SK-N-SH (cell line): Measurements from ENCODE around the gene GABRA6. TPM values are rescaled to one million over a fixed set of nuclear protein-coding genes. Genes with fewer than 3 reads are reported as not detected.

Experiments
- CTCF ChIA-PET: fragments of 300-600, 350-600 bp; formaldehyde crosslinking; extraction: SDS; loops from one replicate; lab custom pipeline; 2021; lab: Yijun Ruan, JAX
- POLR2A ChIA-PET: fragments of 350-600 bp; sonication (Branson Sonifier 250); formaldehyde crosslinking; extraction: SDS; loops from one replicate; lab custom pipeline; 2020; ENCODE audit warnings: antibody characterized with exemption, inconsistent platforms; lab: Yijun Ruan, JAX
- DNase-seq: peaks from one replicate; pipeline ENCODE4 v3.0.0; 2012
- H2AFZ ChIP-seq: fragments of 200-600 bp; sonication (generic); 2 replicates; pipeline ENCODE4 v1.8.1; 2016; ENCODE audit warnings: antibody characterized with exemption, mild to moderate bottlenecking, low read depth
- H3F3A ChIP-seq: fragments of 200-600 bp; sonication (generic); replicated peaks from 2 replicates; pipeline ENCODE3; 2016; ENCODE audit warnings: antibody characterized with exemption, mild to moderate bottlenecking; ENCODE audit not compliant: insufficient read depth
- H3K27ac ChIP-seq, 2 experiments: fragments of 200-500 bp in 1 of 2; fragments of 200-600 bp in 1 of 2; sonication (Bioruptor generic) in 1 of 2; sonication (generic), shearing (Covaris generic) in 1 of 2; 2 replicates each; pipeline versions ENCODE4 v1.5.1 to v1.6.1; 2014 to 2016; ENCODE audit warnings: low read depth in 2 of 2, inconsistent platforms in 1 of 2, low read length in 1 of 2, mild to moderate bottlenecking in 1 of 2, mixed read lengths in 1 of 2
- H3K27me3 ChIP-seq: fragments of 200-600 bp; sonication (generic), shearing (Covaris generic); 2 replicates; pipeline ENCODE4 v1.6.1; 2016; ENCODE audit warnings: mixed run types; ENCODE audit not compliant: insufficient read depth
- H3K36me3 ChIP-seq, 2 experiments: fragments of 200-500 bp in 1 of 2; fragments of 200-600 bp in 1 of 2; sonication (Bioruptor generic) in 1 of 2; sonication (generic) in 1 of 2; replicated peaks in 1 of 2; 2 replicates each; pipeline versions ENCODE3 to v1.5.1; 2014 to 2016; ENCODE audit warnings: low read length in 1 of 2, mild to moderate bottlenecking in 1 of 2; ENCODE audit not compliant: insufficient read depth in 2 of 2, control insufficient read depth in 1 of 2
- H3K4me1 ChIP-seq, 2 experiments: fragments of 200-500 bp in 1 of 2; fragments of 200-600 bp in 1 of 2; sonication (Bioruptor generic) in 1 of 2; sonication (generic), shearing (Covaris generic) in 1 of 2; 2 replicates each; pipeline versions ENCODE4 v1.5.1 to v1.6.1; 2014 to 2016; ENCODE audit warnings: low read depth in 1 of 2, low read length in 1 of 2, mixed run types in 1 of 2; ENCODE audit not compliant: insufficient read depth in 2 of 2, control insufficient read depth in 1 of 2
- H3K4me2 ChIP-seq: fragments of 200-600 bp; sonication (generic), shearing (Covaris generic); 2 replicates; pipeline ENCODE4 v1.6.1; 2017; ENCODE audit warnings: mixed run types
- H3K4me3 ChIP-seq, 2 experiments: fragments of 200-500 bp in 1 of 2; fragments of 200-600 bp in 1 of 2; sonication (Bioruptor generic) in 1 of 2; sonication (generic), shearing (Covaris generic) in 1 of 2; 2 replicates each; pipeline versions ENCODE4 v1.5.1 to v1.8.1; 2014 to 2016; ENCODE audit warnings: low read depth in 2 of 2, inconsistent platforms in 1 of 2, low read length in 1 of 2, mild to moderate bottlenecking in 1 of 2, mixed read lengths in 1 of 2, moderate library complexity in 1 of 2
- H3K79me2 ChIP-seq: fragments of 200-600 bp; sonication (generic); 2 replicates; pipeline ENCODE4 v1.8.1; 2017; ENCODE audit warnings: mild to moderate bottlenecking; ENCODE audit not compliant: insufficient read depth
- H3K9ac ChIP-seq: fragments of 200-600 bp; sonication (generic); 2 replicates; pipeline ENCODE4 v1.6.1; 2017; ENCODE audit warnings: mixed run types
- H3K9me2 ChIP-seq: fragments of 200-600 bp; sonication (generic); 2 replicates; pipeline ENCODE4 v1.6.1; 2017; ENCODE audit warnings: mixed run types
- H3K9me3 ChIP-seq: fragments of 200-600 bp; sonication (generic); 2 replicates; pipeline ENCODE4 v1.6.1; 2017; ENCODE audit warnings: mixed run types, mild to moderate bottlenecking, moderate library complexity
- H4K20me1 ChIP-seq: fragments of 200-600 bp; sonication (generic); 2 replicates; pipeline ENCODE4 v1.6.1; 2017; ENCODE audit warnings: mild to moderate bottlenecking, mixed run types; ENCODE audit not compliant: insufficient read depth
- CHD2 ChIP-seq: fragments of 150-350 bp; IDR thresholded peaks from 2 replicates; pipeline ENCODE4 v1.6.1; 2018; ENCODE audit warnings: low read length; ENCODE audit not compliant: partially characterized antibody
- CTCF ChIP-seq: fragments of 200-600 bp; sonication (generic); IDR thresholded peaks from 2 replicates; pipeline ENCODE4 v1.6.1; 2017; ENCODE audit warnings: antibody characterized with exemption, mild to moderate bottlenecking, moderate library complexity
- ELF1 ChIP-seq: IDR thresholded peaks from 2 replicates; pipeline ENCODE4 v1.4.0; 2012
- EP300 ChIP-seq, 2 experiments: IDR thresholded peaks; 2 replicates each; pipeline versions ENCODE4 v1.4.0 to v1.6.1; 2012; ENCODE audit warnings: borderline replicate concordance in 1 of 2, low read depth in 1 of 2, low read length in 1 of 2
- FOSL2 ChIP-seq: IDR thresholded peaks from 2 replicates; pipeline ENCODE4 v1.4.0; 2012; ENCODE audit warnings: low read depth, mild to moderate bottlenecking, moderate library complexity, borderline replicate concordance
- GABPA ChIP-seq: IDR thresholded peaks from 2 replicates; pipeline ENCODE4 v1.4.0; 2012; ENCODE audit warnings: low read depth, mild to moderate bottlenecking
- MEF2A ChIP-seq: IDR thresholded peaks from 2 replicates; pipeline ENCODE4 v1.4.0; 2012; ENCODE audit warnings: low read depth, borderline replicate concordance
- NFIC ChIP-seq: IDR thresholded peaks from 2 replicates; pipeline ENCODE4 v1.4.0; 2012; ENCODE audit warnings: borderline replicate concordance
- NRF1 ChIP-seq: IDR thresholded peaks from 2 replicates; pipeline ENCODE4 v1.6.1; 2012; ENCODE audit warnings: low read depth, mild to moderate bottlenecking, low read length
- PBX3 ChIP-seq: IDR thresholded peaks from 2 replicates; pipeline ENCODE4; 2012
- RCOR1 ChIP-seq: fragments of 150-350 bp; IDR thresholded peaks from 2 replicates; pipeline ENCODE4 v1.6.1; 2017; ENCODE audit warnings: antibody characterized with exemption, low read length
- SIN3A ChIP-seq: IDR thresholded peaks from 2 replicates; pipeline ENCODE4 v1.6.1; 2012; ENCODE audit warnings: low read depth, mild to moderate bottlenecking, low read length, moderate library complexity, borderline replicate concordance
- SMC3 ChIP-seq: IDR thresholded peaks from 2 replicates; pipeline ENCODE4 v1.6.1; 2012; ENCODE audit warnings: low read depth, low read length, improper control_type of control experiment
- TCF12 ChIP-seq: IDR thresholded peaks from 2 replicates; pipeline ENCODE4 v1.4.0; 2012
- USF2 ChIP-seq: fragments of 150-350 bp; IDR thresholded peaks from 2 replicates; pipeline ENCODE4 v1.6.1; 2017; ENCODE audit warnings: antibody characterized with exemption, low read length, low read depth, borderline replicate concordance
- WGBS: methylation state at CpG from one replicate; pipeline ENCODE4 v1.1.6; 2017; ENCODE audit warnings: low lambda C conversion rate; 5-methylcytosine and 5-hydroxymethylcytosine counted together
- polyA plus RNA-seq, 3 experiments: library from polyadenylated mRNA; depleted of rRNA; stranded (reverse); fragments of >200 nt; gene quantifications; 2 replicates each; pipeline ENCODE4 v1.2.3, GENCODE V29; 2012

Gene GABRA6
- polyA plus RNA-seq, 1 of the 3 experiments (the other 2 are of a cell fraction): 0.10 TPM

- 2% methylated on average over 1 of the region's 1 CpG for WGBS
- TF ChIP-seq FOSL2: no peak
- TF ChIP-seq ELF1: no peak
- no peak for TF ChIP-seq CHD2
- no peak for TF ChIP-seq SIN3A
- TF ChIP-seq PBX3: no peak
- no peak for TF ChIP-seq CTCF
- TF ChIP-seq USF2: no peak
- CTCF ChIA-PET: no interaction called here
- Histone ChIP-seq H3K9me3 (no peaks in the 10 kb centered on the region), H3K27me3 (no peaks in the 10 kb centered on the region), H3K9me2 (no peaks in the 10 kb centered on the region), H3K4me2 (no peak overlapping the region), H3K4me3 (no peak overlapping the region), H3F3A (no peaks in the 10 kb centered on the region), H3K27ac (no peak overlapping the region), H3K79me2 (no peaks in the 10 kb centered on the region), H3K9ac (no peak overlapping the region), H3K36me3 (no peaks in the 10 kb centered on the region), H4K20me1 (no peaks in the 10 kb centered on the region), H3K4me1 (no peaks in the 10 kb centered on the region), H2AFZ (no peak overlapping the region)
- DNase-seq: no peak
- POLR2A ChIA-PET: no interaction called here
Measured at GRCh38 chr5:161740433-161740832, 54.9 kb downstream of the GABRA6 start.

GRCh38 chr5:161744276-161744675 is 58.8 kb downstream of the GABRA6 start:
- H3K4me2 ChIP-seq: no peak overlapping the region
- TF ChIP-seq NFIC: no peak
- no peak for TF ChIP-seq USF2
- TF ChIP-seq SMC3: no peak
- TF ChIP-seq EP300 (IDR thresholded peaks at IDR 0.05; ENCODE audit: borderline replicate concordance in 1 of 2, low read depth in 1 of 2, low read length in 1 of 2): no peak
- TF ChIP-seq CTCF: no peak
- no peak for TF ChIP-seq NRF1
- TF ChIP-seq TCF12: no peak
- no peak for TF ChIP-seq RCOR1
- TF ChIP-seq GABPA: no peak
- no peak for TF ChIP-seq MEF2A
- TF ChIP-seq ELF1: no peak
- TF ChIP-seq, all 33 proteins: peak for 0
- ChIA-PET CTCF (no interaction called here), POLR2A (no interaction called here)
- no peak overlapping the region for H3K4me3 ChIP-seq
- H3K27ac ChIP-seq: no peak overlapping the region
- no peak overlapping the region for H3K9ac ChIP-seq
- H3K36me3 ChIP-seq: no peaks in the 10 kb centered on the region
- H2AFZ ChIP-seq: no peak overlapping the region
- no peaks in the 10 kb centered on the region for H3K27me3 ChIP-seq
- H3K9me3 ChIP-seq: no peaks in the 10 kb centered on the region
- WGBS: 0% methylated on average over 2 of the region's 2 CpGs
- H4K20me1 ChIP-seq: no peaks in the 10 kb centered on the region
- no peaks in the 10 kb centered on the region for H3K79me2 ChIP-seq
- H3F3A ChIP-seq: no peaks in the 10 kb centered on the region
- no peaks in the 10 kb centered on the region for H3K9me2 ChIP-seq
- DNase-seq: no peak
- no peaks in the 10 kb centered on the region for H3K4me1 ChIP-seq
